K562 (cell line): ENCODE data around the gene SAMD11. TPM values are rescaled to one million over a fixed set of nuclear protein-coding genes. Genes with fewer than 3 reads are reported as not detected.
"Not testable (repeated sequence)": the region's sequence is repeated elsewhere in the genome, so short reads cannot be mapped to it uniquely, and the experiment has no call there.

Experiments
- ATAC-seq: fragments of 200-7000 bp; cut with Tn5 transposase; 3 replicates; pipeline ENCODE4 v1.9.1; 2020; ENCODE audit warnings: moderate library complexity
- BruUV-seq: library from RNA; stranded (reverse); fragments of 400-500 nt; replicated peaks from 2 replicates; lab custom pipeline; 2021; lab: Mats Ljungman, UMichigan
- CTCF ChIA-PET: fragments of 300-600 bp; formaldehyde crosslinking; extraction: SDS; loops from one replicate; lab custom pipeline; 2021; ENCODE audit warnings: low intra/inter-chr PET ratio; lab: Yijun Ruan, JAX
- POLR2A ChIA-PET: fragments of 300-600, 350-650 bp; sonication (Branson Sonifier 250); formaldehyde crosslinking; extraction: SDS; loops from one replicate; lab custom pipeline; 2021; ENCODE audit warnings: antibody characterized with exemption, inconsistent platforms; lab: Yijun Ruan, JAX
- DNase-seq, 4 experiments: peaks; one replicate each; pipeline versions ENCODE4 v3.0.0 to v3.0.0-alpha.2; 2011 to 2018; ENCODE audit warnings: low spot score in 3 of 4, mixed read lengths in 3 of 4; ENCODE audit errors: extremely low read depth in 1 of 4
- FAIRE-seq: peaks from 2 replicates; lab custom pipeline; 2011; peaks lifted over from hg19 to GRCh38; lab: Jason Lieb, UNC
- H2AFZ ChIP-seq: 2 replicates; pipeline ENCODE4 v1.6.0; 2011; ENCODE audit warnings: low read depth, low read length, control low read depth, inconsistent platforms
- H3K27ac ChIP-seq: fragments of 200-600 bp; 3 replicates; pipeline ENCODE4 v1.8.0; 2011; ENCODE audit warnings: low read depth, mild to moderate bottlenecking, control low read depth, inconsistent platforms, low read length, moderate library complexity, mixed read lengths; ENCODE audit errors: extremely low read depth
- H3K27me3 ChIP-seq, 2 experiments: fragments of 300-600 bp in 1 of 2; 2 replicates in 1 of 2; 3 replicates in 1 of 2; pipeline versions ENCODE4 v1.6.0 to v1.8.0; 2011; ENCODE audit warnings: inconsistent platforms in 2 of 2, low read length in 2 of 2, mild to moderate bottlenecking in 1 of 2, mixed read lengths in 1 of 2, moderate library complexity in 1 of 2; ENCODE audit not compliant: control insufficient read depth in 2 of 2, insufficient read depth in 2 of 2
- H3K36me3 ChIP-seq: fragments of 300-600 bp; 3 replicates; pipeline ENCODE4 v1.8.0; 2011; ENCODE audit warnings: mild to moderate bottlenecking, low read length, inconsistent platforms; ENCODE audit not compliant: control insufficient read depth, insufficient read depth
- H3K4me1 ChIP-seq, 2 experiments: fragments of 200-600 bp in 1 of 2; replicated peaks in 1 of 2; 2 replicates in 1 of 2; 3 replicates in 1 of 2; pipeline versions ENCODE4 v1.5.1 to v1.8.0; 2011; ENCODE audit warnings: inconsistent platforms in 2 of 2, low read length in 2 of 2, mild to moderate bottlenecking in 1 of 2, mixed read lengths in 1 of 2, moderate library complexity in 1 of 2; ENCODE audit not compliant: control insufficient read depth in 2 of 2, insufficient read depth in 2 of 2
- H3K4me2 ChIP-seq: 2 replicates; pipeline ENCODE4 v1.6.1; 2011; ENCODE audit warnings: low read length, control low read depth, inconsistent platforms, mixed read lengths; ENCODE audit not compliant: insufficient read depth
- H3K4me3 ChIP-seq: fragments of 200-600 bp; sonication (generic), shearing (Covaris generic); 2 replicates; pipeline ENCODE4 v1.5.1; 2016; ENCODE audit warnings: control low read depth, inconsistent platforms
- H3K79me2 ChIP-seq: fragments of 200-600 bp; 3 replicates; pipeline ENCODE4 v1.8.0; 2011; ENCODE audit warnings: low read length, inconsistent platforms; ENCODE audit not compliant: control insufficient read depth, insufficient read depth
- H3K9ac ChIP-seq, 2 experiments: 2 replicates each; pipeline versions ENCODE4 v1.6.0 to v1.6.1; 2011; ENCODE audit warnings: low read depth in 2 of 2, low read length in 2 of 2, control low read depth in 1 of 2, inconsistent platforms in 1 of 2, mild to moderate bottlenecking in 1 of 2, mixed read lengths in 1 of 2; ENCODE audit not compliant: insufficient read depth in 1 of 2
- H3K9me1 ChIP-seq: one replicate; pipeline ENCODE4 v1.6.0; 2011; ENCODE audit warnings: inconsistent platforms, mild to moderate bottlenecking, low read length, moderate library complexity; ENCODE audit not compliant: control insufficient read depth, insufficient read depth
- H3K9me3 ChIP-seq: replicated peaks from 2 replicates; pipeline ENCODE4 v1.5.1; 2011; ENCODE audit warnings: low read depth, low read length, inconsistent platforms; ENCODE audit not compliant: control insufficient read depth, insufficient read depth
- H4K20me1 ChIP-seq: replicated peaks from 2 replicates; pipeline ENCODE4 v1.6.1; 2011; ENCODE audit warnings: low read length, inconsistent platforms, mixed read lengths; ENCODE audit not compliant: control insufficient read depth, insufficient read depth
- CBX5 ChIP-seq: IDR thresholded peaks from 2 replicates; pipeline ENCODE4 v1.6.1; 2014; ENCODE audit warnings: low read depth, borderline replicate concordance
- KLF1 ChIP-seq: fragments of 450-650 bp; IDR thresholded peaks from 2 replicates; pipeline ENCODE4 v1.6.1; 2016; ENCODE audit warnings: missing genetic modification characterization, missing compliant biosample characterization
- MAFK ChIP-seq: IDR thresholded peaks from 2 replicates; pipeline ENCODE4 v1.6.1; 2011; ENCODE audit warnings: low read length, improper control_type of control experiment
- MAZ ChIP-seq, 2 experiments: fragments of 450-650 bp in 1 of 2; sonication (generic) in 1 of 2; formaldehyde crosslinking; IDR thresholded peaks in 1 of 2; conservative IDR thresholded peaks in 1 of 2; 2 replicates each; pipeline versions ENCODE4 v1.4.0 to v1.5.0; 2020; ENCODE audit warnings: mild to moderate bottlenecking in 1 of 2, missing genetic modification reagents in 1 of 2
- MCM2 ChIP-seq: fragments of 450-650 bp; IDR thresholded peaks from 2 replicates; pipeline ENCODE4 v1.6.1; 2017; ENCODE audit warnings: low read depth, mild to moderate bottlenecking
- PRPF4 ChIP-seq: fragments of 200-400 bp; formaldehyde crosslinking; IDR thresholded peaks from one replicate; pipeline ENCODE4 v1.6.1; 2017; ENCODE audit warnings: low read length, low read depth, mild to moderate bottlenecking; ENCODE audit not compliant: insufficient read depth, poor library complexity, severe bottlenecking
- THAP12 ChIP-seq: fragments of 250-450 bp; sonication (Bioruptor Pico); IDR thresholded peaks from 2 replicates; pipeline ENCODE4 v1.9.0; 2021; ENCODE audit warnings: mild to moderate bottlenecking, inconsistent platforms
- ZBTB9 ChIP-seq: fragments of 450-650 bp; formaldehyde crosslinking; IDR thresholded peaks from 2 replicates; pipeline ENCODE4 v1.4.0; 2020; ENCODE audit warnings: mild to moderate bottlenecking, moderate library complexity
- WGBS: fragments of 100-300 bp; shearing (Covaris generic); methylation state at CpG from one replicate; pipeline ENCODE4 v1.1.6; 2016; ENCODE audit warnings: low coverage, mixed read lengths; ENCODE audit not compliant: insufficient coverage; ENCODE audit errors: missing lambda C conversion rate; 5-methylcytosine and 5-hydroxymethylcytosine counted together
- in situ Hi-C: fragments of 300-500 bp; cut with MboI; formaldehyde crosslinking; loops from 4 replicates; pipeline ENCODE4 v1.15.0; 2018; ENCODE audit warnings: inconsistent platforms, mixed read lengths
- intact Hi-C: fragments of 100-400 bp; cut with micrococcal nuclease; formaldehyde crosslinking; loops from 2 replicates; pipeline ENCODE4 v1.14.2; 2022
- polyA plus RNA-seq, 8 experiments: library from polyadenylated mRNA; depleted of rRNA in 4 of 8; stranded (reverse) in 5 of 8; unstranded in 3 of 8; fragments of >200 nt; fragmentation: Nextera tagmentation in 2 of 8; fragmentation: Illumina TruSeq in 1 of 8; extraction: Ambion mirVana in 2 of 8; extraction: Trizol in 1 of 8; gene quantifications; 2 replicates each; pipeline versions ENCODE4 v1.2.1 to v1.2.3, GENCODE V29; 2011 to 2014; ENCODE audit warnings: inconsistent platforms in 1 of 8, missing spikeins in 1 of 8
- total RNA-seq, 7 experiments: library from RNA; depleted of rRNA in 6 of 7; stranded (reverse); fragments of >200 nt in 6 of 7; fragmentation: Illumina TruSeq in 2 of 7; extraction: Trizol in 2 of 7; gene quantifications; 2 replicates each; pipeline versions ENCODE4 v1.2.1 to v1.2.3, GENCODE V29; 2011 to 2021; ENCODE audit warnings: low replicate concordance in 1 of 7

SAMD11 gene
- total and polyA plus RNA-seq, 9 of the 15 experiments (the other 6 are each of a cell fraction or from before 2014, with no cell fraction given) = 0.07 to 0.82 (median 0.11) TPM; not detected in 2

GRCh38 chr1:923131-923990 is at the start of gene SAMD11 (continued):
- TF ChIP-seq ZBTB9 (CRISPR knock-in tag) (peak; percentile 43; the same call in 1 of the 2 replicates), MAFK (no peak), CBX5 (no peak), MCM2 (no peak), KLF1 (no peak), MAZ (CRISPR knock-in tag; conservative IDR thresholded peaks at IDR 0.05 in 1 of 2, IDR thresholded peaks at IDR 0.05 in 1 of 2) (peak in 1 of 2 experiments; percentile 69; a peak in 3 of 4 replicates), THAP12 (CRISPR knock-in tag) (no peak), PRPF4 (peak; percentile 27)

- H3K9me1 ChIP-seq, ATAC-seq, CTCF ChIA-PET, FAIRE-seq, H2AFZ ChIP-seq, H3K9me3 ChIP-seq, H3K79me2 ChIP-seq, intact Hi-C loops, BruUV-seq, H3K4me3 ChIP-seq, H4K20me1 ChIP-seq, DNase-seq, H3K9ac ChIP-seq, H3K36me3 ChIP-seq, H3K4me1 ChIP-seq, POLR2A ChIA-PET, H3K27ac ChIP-seq, in situ Hi-C loops, H3K4me2 ChIP-seq: not testable (repeated sequence)
- WGBS = 16% methylated on average over 8 of the region's 8 CpGs
- peaks cover 2 to 11% of the 10 kb centered on the region in 2 experiments; a peak in 2 of 5 replicates for H3K27me3 ChIP-seq
Measured at GRCh38 chr1:876428-877208, 47.1 kb upstream of the SAMD11 start.
